ENCODE measurements around the gene MAD1L1.

GRCh38 chr7:2282185-2282751, 49.5 kb upstream of the MAD1L1 start:
- TF ChIP-seq EZH2phosphoT487 (IDR thresholded peaks at IDR 0.05; ENCODE audit: insufficient read depth, low read depth) (no peak), EZH2 (IDR thresholded peaks at IDR 0.05; ENCODE audit: insufficient read depth, poor library complexity, severe bottlenecking) (no peak)
